GM12891 (cell line): ENCODE data around the gene GPS2.

Experiments
- PAX5 ChIP-seq: IDR thresholded peaks from 2 replicates; pipeline ENCODE4 v1.6.1; 2011; ENCODE audit warnings: low read length, moderate library complexity, mild to moderate bottlenecking; ENCODE audit not compliant: insufficient read depth, severe bottlenecking
- POLR2A ChIP-seq: IDR thresholded peaks from 2 replicates; pipeline ENCODE4 v1.6.1; 2011; ENCODE audit warnings: low read depth, low read length, control low read depth
- POLR2AphosphoS5 ChIP-seq: IDR thresholded peaks from 2 replicates; pipeline ENCODE4 v1.6.1; 2011; ENCODE audit warnings: low read depth, low read length, control low read depth
- TAF1 ChIP-seq: IDR thresholded peaks from 2 replicates; pipeline ENCODE4 v1.6.1; 2011; ENCODE audit warnings: low read depth, low read length, control low read depth

DNA sequence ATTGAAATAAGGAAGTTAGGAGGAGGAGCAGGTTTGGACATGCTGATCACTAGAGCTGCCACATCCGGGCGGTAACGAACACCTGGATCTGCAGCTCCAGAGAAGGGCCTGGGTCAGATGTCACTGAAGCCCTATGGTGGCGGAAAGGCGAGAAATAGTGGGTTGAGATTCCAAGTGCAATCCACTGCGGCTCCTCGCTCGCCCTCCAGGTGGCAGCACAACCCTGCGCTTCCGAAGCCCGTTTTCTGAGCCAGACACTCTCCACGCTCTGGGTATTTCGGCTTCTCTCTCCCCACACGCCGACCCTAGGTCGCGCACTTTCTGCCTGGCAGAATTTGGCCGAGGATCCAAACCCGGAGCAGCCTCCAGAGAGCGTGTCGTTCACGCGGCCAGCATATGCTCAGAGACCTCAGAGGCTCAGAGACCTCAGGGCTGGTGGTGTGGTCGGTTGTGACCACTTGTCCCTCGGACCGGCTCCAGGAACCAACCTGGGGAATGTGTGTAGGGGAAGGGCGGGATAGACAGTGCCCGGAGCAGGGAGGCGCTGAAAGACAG lies 34.6 kb downstream of the GPS2 start:
- TF ChIP-seq POLR2A (no peak), POLR2AphosphoS5 (no peak), TAF1 (no peak), PAX5 (peak; percentile 45)
